NCI-H2227 (cell line): Measurements from ENCODE around the gene PKN3.

ENCODE experiments used
- DNase-seq: peaks from one replicate; lab custom pipeline; 2025; ENCODE audit not compliant: unreplicated experiment; lab: John Stamatoyannopoulos, UW

The PKN3 gene

GRCh38 chr9:128735373-128735772 is 33.1 kb downstream of the PKN3 start:
- peak; percentile 27 for DNase-seq

GRCh38 chr9:128742401-128742800 is 40.1 kb downstream of the PKN3 start:
- DNase-seq, result no peak

GRCh38 chr9:128743421-128743820 is 41.1 kb downstream of the PKN3 start:
- DNase-seq, result no peak

- DNase-seq, result no peak
These were observed 44.9 kb downstream of the PKN3 start for GRCh38 chr9:128747241-128747640.

- no peak for DNase-seq
These were observed 48.8 kb downstream of the PKN3 start for GRCh38 chr9:128750926-128751595.

- DNase-seq, result no peak
These were observed 51.3 kb downstream of the PKN3 start for GRCh38 chr9:128753627-128754026.

- no peak for DNase-seq
These were observed 55.3 kb downstream of the PKN3 start for GRCh38 chr9:128757602-128758001.

- DNase-seq, result no peak
These were observed 60.6 kb downstream of the PKN3 start for GRCh38 chr9:128762671-128763449.

GRCh38 chr9:128764361-128764760 is 62.1 kb downstream of the PKN3 start:
- no peak for DNase-seq

GRCh38 chr9:128765499-128765898 is 63.2 kb downstream of the PKN3 start:
- DNase-seq, result no peak

- DNase-seq, result no peak
These were observed 66.3 kb downstream of the PKN3 start for GRCh38 chr9:128768606-128769005.
